ES-I3 (cell line): ENCODE results near the gene GNAI2.
"Not testable (repeated sequence)": the region's sequence is repeated elsewhere in the genome, so short reads cannot be mapped to it uniquely, and the experiment has no call there.

Experiments
- H3K36me3 ChIP-seq: 2 replicates; pipeline ENCODE4 v1.6.1; 2013; ENCODE audit warnings: mild to moderate bottlenecking, low read length, control low read depth, moderate library complexity; ENCODE audit not compliant: insufficient read depth
- H3K4me1 ChIP-seq: 2 replicates; pipeline ENCODE4 v1.6.1; 2013; ENCODE audit warnings: mild to moderate bottlenecking, control low read depth, low read length; ENCODE audit not compliant: insufficient read depth
- H3K9ac ChIP-seq: 2 replicates; pipeline ENCODE4 v1.6.1; 2013; ENCODE audit warnings: low read depth, mild to moderate bottlenecking, low read length, moderate library complexity
- H3K9me3 ChIP-seq: 2 replicates; pipeline ENCODE4 v1.6.1; 2013; ENCODE audit warnings: mild to moderate bottlenecking, low read length, moderate library complexity; ENCODE audit not compliant: control insufficient read depth, insufficient read depth

GNAI2 gene

DNA sequence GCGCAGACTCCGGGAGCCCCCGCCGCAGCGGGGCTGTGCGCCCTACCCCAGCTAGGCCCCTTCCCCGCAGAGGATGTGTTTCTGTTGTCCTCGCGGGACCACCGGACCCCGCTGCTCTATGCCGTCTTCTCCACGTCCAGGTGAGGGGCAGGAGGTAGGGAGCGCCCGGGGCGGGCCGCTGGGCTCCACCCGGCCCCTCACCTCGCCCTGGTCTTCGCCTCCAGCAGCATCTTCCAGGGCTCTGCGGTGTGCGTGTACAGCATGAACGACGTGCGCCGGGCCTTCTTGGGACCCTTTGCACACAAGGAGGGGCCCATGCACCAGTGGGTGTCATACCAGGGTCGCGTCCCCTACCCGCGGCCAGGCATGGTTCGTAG lies 37.7 kb downstream of the GNAI2 start:
- H3K36me3 ChIP-seq = no peaks in the 10 kb centered on the region
- H3K9ac ChIP-seq = no peak overlapping the region
- H3K4me1 ChIP-seq = peaks cover 19% of the 10 kb centered on the region
- H3K9me3 ChIP-seq = no peaks in the 10 kb centered on the region

DNA sequence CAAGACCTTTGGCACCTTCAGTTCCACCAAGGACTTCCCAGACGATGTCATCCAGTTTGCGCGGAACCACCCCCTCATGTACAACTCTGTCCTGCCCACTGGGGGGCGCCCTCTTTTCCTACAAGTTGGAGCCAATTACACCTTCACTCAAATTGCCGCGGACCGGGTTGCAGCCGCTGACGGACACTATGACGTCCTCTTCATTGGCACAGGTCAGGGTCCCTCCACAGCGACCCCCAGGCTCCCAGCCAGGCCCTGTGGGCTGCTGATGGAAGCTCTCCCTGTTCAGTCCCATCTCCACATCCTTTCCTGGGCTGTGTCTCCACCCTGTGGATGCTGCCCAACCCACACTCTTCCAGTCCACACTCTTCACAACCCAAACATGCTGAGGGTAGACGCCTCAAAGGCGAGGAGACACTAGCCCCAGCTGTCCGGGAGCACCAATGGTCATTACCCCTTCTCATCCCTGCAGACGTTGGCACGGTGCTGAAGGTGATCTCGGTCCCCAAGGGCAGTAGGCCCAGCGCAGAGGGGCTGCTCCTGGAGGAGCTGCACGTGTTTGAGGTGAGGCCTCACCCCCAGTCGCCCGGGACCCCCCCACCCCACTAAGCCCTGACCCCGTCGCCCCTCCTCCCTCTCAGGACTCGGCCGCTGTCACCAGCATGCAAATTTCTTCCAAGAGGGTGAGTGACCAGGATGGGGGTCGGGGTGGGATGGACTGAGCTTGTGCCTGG lies 38.5 kb downstream of the GNAI2 start:
- Histone ChIP-seq H3K36me3 (no peaks in the 10 kb centered on the region), H3K9ac (0 out of 2 replicates have a peak overlapping the region, but pooled peaks have one; percentile 46), H3K4me1 (peaks cover 12% of the 10 kb centered on the region), H3K9me3 (no peaks in the 10 kb centered on the region)

- Histone ChIP-seq H3K9ac (peak overlapping the region; percentile 46; the same call in 1 of the 2 replicates), H3K36me3 (no peaks in the 10 kb centered on the region), H3K4me1 (peaks cover 9% of the 10 kb centered on the region; the same call in 1 of the 2 replicates), H3K9me3 (no peaks in the 10 kb centered on the region)
Observed at GRCh38 chr3:50275141-50275995, 39.4 kb downstream of the GNAI2 start.

DNA sequence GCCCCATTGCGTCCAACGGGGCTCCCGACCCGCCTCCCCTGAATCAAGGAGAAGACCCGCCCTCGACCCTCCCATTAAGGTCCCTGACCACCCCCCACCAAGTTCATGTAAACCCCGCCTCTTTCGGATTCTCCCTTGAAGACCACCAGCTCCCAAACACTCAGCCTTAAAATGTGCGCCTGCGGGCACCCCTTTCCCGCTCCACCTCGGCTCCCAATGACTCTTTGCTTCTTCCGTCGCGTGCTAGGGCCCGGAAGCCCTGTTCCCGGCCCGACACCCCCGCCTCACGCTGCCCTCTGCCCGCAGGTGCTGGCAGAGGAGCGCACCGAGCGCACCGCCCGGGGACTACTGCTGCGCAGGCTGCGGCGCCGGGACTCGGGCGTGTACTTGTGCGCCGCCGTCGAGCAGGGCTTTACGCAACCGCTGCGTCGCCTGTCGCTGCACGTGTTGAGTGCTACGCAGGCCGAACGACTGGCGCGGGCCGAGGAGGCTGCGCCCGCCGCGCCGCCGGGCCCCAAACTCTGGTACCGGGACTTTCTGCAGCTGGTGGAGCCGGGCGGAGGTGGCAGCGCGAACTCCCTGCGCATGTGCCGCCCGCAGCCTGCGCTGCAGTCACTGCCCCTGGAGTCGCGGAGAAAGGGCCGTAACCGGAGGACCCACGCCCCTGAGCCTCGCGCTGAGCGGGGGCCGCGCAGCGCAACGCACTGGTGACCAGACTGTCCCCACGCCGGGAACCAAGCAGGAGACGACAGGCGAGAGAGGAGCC lies 40.2 kb downstream of the GNAI2 start:
- Histone ChIP-seq H3K9me3 (no peaks in the 10 kb centered on the region), H3K4me1 (peaks cover 9% of the 10 kb centered on the region; the same call in 1 of the 2 replicates), H3K36me3 (no peaks in the 10 kb centered on the region), H3K9ac (peak overlapping the region; percentile 46; the same call in 1 of the 2 replicates)

DNA sequence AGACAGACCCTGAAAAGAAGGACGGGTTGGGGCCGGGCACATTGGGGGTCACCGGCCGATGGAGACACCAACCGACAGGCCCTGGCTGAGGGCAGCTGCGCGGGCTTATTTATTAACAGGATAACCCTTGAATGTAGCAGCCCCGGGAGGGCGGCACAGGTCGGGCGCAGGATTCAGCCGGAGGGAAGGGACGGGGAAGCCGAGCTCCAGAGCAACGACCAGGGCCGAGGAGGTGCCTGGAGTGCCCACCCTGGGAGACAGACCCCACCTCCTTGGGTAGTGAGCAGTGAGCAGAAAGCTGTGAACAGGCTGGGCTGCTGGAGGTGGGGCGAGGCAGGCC lies 40.7 kb downstream of the GNAI2 start:
- peaks cover 4% of the 10 kb centered on the region; the same call in 1 of the 2 replicates for H3K4me1 ChIP-seq
- H3K36me3 ChIP-seq = no peaks in the 10 kb centered on the region
- no peaks in the 10 kb centered on the region for H3K9me3 ChIP-seq
- peak overlapping the region; percentile 16; the same call in 1 of the 2 replicates for H3K9ac ChIP-seq

DNA sequence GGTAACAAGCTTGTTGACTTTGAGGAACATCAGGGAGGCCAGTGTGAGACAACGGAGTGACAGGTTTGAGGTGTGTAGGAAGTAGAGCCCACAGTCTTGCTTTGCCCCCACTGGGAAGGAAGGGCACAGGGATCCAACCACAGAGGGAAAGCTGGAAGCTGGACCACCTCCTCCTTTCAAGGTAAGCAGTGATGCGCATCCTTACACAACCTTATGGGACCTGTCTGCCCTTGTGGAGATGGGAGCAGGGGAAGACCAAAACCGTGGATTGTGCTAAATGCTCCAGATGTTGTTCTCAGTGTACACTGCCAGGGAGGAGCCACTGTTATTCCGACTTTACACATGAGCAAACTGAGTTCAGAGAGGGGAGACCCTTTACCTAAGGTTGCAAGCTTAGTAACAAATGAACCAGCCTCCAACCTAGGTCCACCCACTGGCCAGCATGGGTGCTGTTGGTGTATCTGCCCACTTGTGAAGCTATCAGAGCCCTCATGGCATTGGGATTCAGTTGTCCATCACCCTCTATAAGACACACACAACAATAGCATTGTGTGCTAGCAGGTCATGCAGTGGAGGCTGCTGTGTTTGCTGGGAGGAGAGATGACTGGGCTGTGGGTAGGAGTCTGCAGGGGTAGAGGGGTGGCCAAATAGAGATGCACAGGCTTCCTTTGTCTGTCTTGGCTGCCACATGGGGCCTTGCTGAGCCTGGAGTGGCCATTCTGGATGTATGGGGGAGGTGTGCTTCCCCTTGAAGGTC lies 42.3 kb downstream of the GNAI2 start:
- H3K9ac ChIP-seq = no peak overlapping the region
- no peaks in the 10 kb centered on the region for H3K9me3 ChIP-seq
- no peaks in the 10 kb centered on the region for H3K36me3 ChIP-seq
- peaks cover 3% of the 10 kb centered on the region; the same call in 1 of the 2 replicates for H3K4me1 ChIP-seq

- H3K4me1 ChIP-seq = peaks cover 3% of the 10 kb centered on the region; the same call in 1 of the 2 replicates
- no peaks in the 10 kb centered on the region for H3K9me3 ChIP-seq
- H3K36me3 ChIP-seq = no peaks in the 10 kb centered on the region
- H3K9ac ChIP-seq = no peak within 1 kb of the TSS
Observed at GRCh38 chr3:50278880-50279224, 42.8 kb downstream of the GNAI2 start, which contains the start of gene LSMEM2. Gene LSMEM2, plus strand, starts transcription at chr3:50279087. Its CDS starts 27 bp downstream, at chr3:50279114.

DNA sequence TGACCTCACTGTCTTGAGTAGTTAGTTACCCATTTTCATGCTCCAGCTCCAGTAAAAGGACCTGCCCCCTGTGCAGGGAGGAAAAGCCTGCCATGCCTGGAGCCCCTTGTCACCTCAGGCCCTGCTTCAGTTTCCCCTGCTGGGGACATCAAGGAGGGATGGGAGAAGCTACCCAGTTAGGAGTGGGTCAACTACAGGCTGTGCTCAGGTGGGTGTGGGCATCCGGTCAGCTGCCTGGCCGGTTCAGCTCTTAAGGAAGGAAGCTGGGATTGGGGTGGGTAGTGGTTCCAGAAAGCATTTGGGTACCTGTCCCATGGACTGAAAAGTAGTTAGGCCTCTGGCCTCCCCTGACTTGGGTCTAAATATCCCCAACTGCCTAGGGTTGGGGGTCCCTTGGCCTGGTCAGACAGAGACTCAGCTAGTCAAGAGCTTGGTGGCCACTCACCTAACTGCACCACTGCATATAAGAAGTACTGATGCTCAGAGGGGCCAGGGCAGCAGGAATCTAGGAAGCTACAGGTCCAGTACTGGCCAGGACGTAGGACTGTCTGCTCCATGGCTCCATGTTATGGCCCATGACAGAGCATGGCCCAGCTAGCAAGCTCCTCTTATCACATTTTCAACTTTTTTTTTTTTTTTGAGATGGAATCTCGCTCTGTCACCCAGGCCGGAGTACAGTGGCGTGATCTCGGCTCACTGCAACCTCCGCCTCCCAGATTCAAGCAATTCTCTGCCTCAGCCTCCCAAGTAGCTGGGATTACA lies 43.4 kb downstream of the GNAI2 start:
- Histone ChIP-seq H3K9ac (no peak overlapping the region), H3K36me3 (no peaks in the 10 kb centered on the region), H3K9me3 (no peaks in the 10 kb centered on the region)

DNA sequence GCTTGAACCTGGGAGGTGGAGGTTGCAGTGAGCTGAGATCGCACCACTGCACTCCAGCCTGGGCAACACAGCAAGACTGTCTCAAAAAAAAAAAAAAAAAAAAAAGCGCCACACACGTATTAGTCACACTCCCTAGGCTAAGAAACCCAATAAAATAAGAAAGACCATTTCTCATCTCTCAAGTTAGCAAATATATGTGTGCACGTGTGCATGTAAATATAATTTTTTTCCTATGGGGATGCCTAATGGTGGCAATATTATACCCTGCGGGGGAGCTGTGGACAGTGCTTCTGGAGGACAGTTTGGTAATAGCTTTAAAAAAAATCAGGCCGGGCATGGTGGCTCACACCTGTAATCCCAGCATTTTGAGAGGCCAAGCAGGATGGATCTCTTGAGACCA lies 48.1 kb downstream of the GNAI2 start:
- not testable (repeated sequence) for H3K9ac ChIP-seq, H3K36me3 ChIP-seq, H3K4me1 ChIP-seq, H3K9me3 ChIP-seq

More for the DNA sequence above, 43.4 kb downstream of the GNAI2 start:
- peaks cover 2% of the 10 kb centered on the region; the same call in 1 of the 2 replicates for H3K4me1 ChIP-seq

DNA sequence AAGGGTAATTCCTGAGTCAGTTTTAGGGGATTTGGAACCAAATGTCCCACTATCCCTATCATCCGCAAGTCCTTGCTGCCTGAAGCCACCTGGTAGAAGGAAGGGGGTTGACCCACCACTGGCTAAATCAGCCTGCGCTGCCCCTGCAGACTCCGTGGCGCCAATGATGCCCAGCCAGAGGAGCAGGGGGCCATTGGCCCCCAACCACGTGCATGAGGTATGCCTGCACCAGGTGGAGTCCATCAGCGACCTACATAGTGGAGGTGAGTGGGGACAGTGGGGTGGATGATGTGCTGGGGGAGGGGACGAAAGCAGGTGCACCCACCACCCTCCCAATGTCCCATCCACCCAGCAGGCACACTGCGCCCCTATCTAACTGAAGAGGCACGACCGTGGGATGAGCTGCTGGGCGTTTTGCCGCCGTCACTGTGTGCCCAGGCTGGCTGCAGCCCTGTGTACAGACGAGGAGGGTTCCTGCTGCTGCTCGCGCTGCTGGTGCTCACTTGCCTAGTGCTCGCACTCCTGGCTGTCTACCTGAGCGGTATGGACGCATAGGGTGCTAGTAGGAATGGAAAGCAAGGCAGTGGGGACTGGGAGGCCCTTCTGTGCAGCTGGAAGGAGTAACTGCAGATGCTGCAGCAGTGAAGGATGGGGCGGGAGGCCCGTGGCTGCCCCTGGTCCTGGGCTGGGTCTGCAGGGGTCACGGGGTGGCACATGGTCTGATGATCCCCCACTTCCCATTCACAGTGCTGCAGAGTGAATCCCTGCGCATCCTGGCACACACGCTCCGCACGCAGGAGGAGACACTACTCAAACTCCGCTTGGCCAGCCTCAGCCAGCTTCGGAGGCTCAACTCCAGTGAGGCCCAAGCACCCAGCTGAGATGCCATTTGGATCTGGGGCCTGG lies 50.6 kb downstream of the GNAI2 start:
- H3K9me3 ChIP-seq = no peaks in the 10 kb centered on the region
- H3K9ac ChIP-seq = no peak overlapping the region
- H3K36me3 ChIP-seq = peaks cover 12% of the 10 kb centered on the region; the same call in 1 of the 2 replicates
- peaks cover 4% of the 10 kb centered on the region; the same call in 1 of the 2 replicates for H3K4me1 ChIP-seq

DNA sequence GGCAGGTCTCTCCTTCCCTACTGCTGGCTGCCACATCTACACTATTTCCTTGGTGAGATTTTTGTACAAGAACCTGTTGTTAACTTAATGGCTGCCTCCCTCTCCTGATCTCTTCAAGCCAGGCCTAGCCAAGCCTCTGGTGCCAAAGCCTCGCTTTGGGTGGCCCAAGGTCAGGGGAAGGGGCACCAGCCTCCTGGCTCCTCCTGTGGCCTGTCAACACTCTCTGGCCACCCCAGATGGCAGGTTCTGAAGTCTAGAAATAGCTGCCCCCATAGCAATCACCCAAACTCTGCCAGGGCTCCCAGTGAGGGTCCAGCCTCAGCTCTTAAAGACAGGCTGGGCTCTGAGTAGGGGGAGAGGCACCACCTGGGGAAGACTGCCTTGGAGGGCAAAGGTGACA lies 51.3 kb downstream of the GNAI2 start:
- peaks cover 4% of the 10 kb centered on the region; the same call in 1 of the 2 replicates for H3K4me1 ChIP-seq
- H3K9ac ChIP-seq = no peak overlapping the region
- H3K36me3 ChIP-seq = peaks cover 12% of the 10 kb centered on the region; the same call in 1 of the 2 replicates
- H3K9me3 ChIP-seq = no peaks in the 10 kb centered on the region

DNA sequence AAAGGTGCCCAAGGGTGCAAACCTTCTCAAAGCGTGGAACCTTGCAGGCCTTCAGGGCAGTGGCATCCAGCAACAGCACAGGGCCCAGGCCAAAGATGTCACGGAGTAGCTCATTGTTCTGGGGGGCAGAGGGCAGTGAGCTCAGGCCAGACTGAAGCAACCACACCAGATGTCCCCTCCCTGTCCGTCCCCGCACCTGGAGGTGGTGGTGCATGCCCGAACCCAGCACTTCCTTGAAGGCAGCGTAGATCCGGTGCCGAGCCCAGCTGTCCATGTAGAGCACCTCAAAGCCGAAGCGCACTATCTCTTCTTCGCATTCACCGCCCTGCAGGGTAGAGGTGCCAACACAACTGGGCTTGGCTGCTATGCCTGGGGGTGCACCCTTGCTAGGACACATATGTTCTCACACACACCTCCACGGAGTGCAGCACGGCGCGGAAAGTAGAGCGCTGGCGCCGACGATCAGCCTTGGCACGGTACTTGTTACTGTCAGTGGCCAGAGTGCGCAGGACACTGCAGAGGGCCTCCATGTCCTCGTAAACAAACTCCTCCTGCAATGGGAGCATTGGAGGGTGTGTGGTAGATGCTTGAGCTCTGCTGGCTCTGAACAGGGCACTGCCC lies 52.5 kb downstream of the GNAI2 start:
- Histone ChIP-seq H3K4me1 (peaks cover 4% of the 10 kb centered on the region; the same call in 1 of the 2 replicates), H3K9ac (no peak overlapping the region), H3K9me3 (no peaks in the 10 kb centered on the region), H3K36me3 (peaks cover 12% of the 10 kb centered on the region; the same call in 1 of the 2 replicates)
